OCI-LY3 (cell line): ENCODE data around the gene PASK.

ENCODE experiments used
- CTCF ChIP-seq: fragments of 200-600, 300-600 bp; sonication (generic); IDR thresholded peaks from 2 replicates; pipeline ENCODE4 v1.5.1; 2014; ENCODE audit warnings: antibody characterized with exemption, low read length, low read depth
- EZH2phosphoT487 ChIP-seq: fragments of 200-600 bp; shearing (Covaris generic); IDR thresholded peaks from 2 replicates; pipeline ENCODE4 v1.6.1; 2018; ENCODE audit warnings: antibody characterized with exemption, mixed run types, low read depth

- no peak for TF ChIP-seq EZH2phosphoT487
- no peak for TF ChIP-seq CTCF
Observed at GRCh38 chr2:241081643-241082340, 67.5 kb downstream of the PASK start.
